ENCODE data around the gene KASH5. TPM values are rescaled to one million over a fixed set of nuclear protein-coding genes. Genes with fewer than 3 reads are reported as not detected.

KASH5 gene
- total and polyA plus RNA-seq, 2 experiments from 2014 or later: 0.44 TPM; not detected in 1

- TF ChIP-seq CTCF (conservative IDR thresholded peaks at IDR 0.05; ENCODE audit: low read depth in 2 of 2) (no peak), ZNF114 (CRISPR knock-in tag; IDR thresholded peaks at IDR 0.05) (no peak)
Measured at GRCh38 chr19:49415102-49415809, 27.2 kb downstream of the KASH5 start (continued).

- no peak overlapping the region for H3K27ac Mint-ChIP-seq
- no peaks in the 10 kb centered on the region for H3K79me2 ChIP-seq (replicated peaks; ENCODE audit: insufficient read depth)
- DNase-seq (ENCODE audit: low spot score) (no peak), ATAC-seq (no peak)
- peaks cover 11% of the 10 kb centered on the region for H3K4me1 ChIP-seq (ENCODE audit: insufficient read depth)
- no peaks in the 10 kb centered on the region for H4K20me1 ChIP-seq (replicated peaks; ENCODE audit: insufficient read depth)
- no peak overlapping the region for H3K4me3 ChIP-seq
- no peaks in the 10 kb centered on the region for H3K27me3 ChIP-seq (ENCODE audit: insufficient read depth)
- TF ChIP-seq EZH2phosphoT487 (IDR thresholded peaks at IDR 0.05; ENCODE audit: unreplicated experiment): no peak
- TF ChIP-seq JUNB (IDR thresholded peaks at IDR 0.05; ENCODE audit: unreplicated experiment): no peak
- TF ChIP-seq CREB1 (CRISPR knock-in tag; IDR thresholded peaks at IDR 0.05; ENCODE audit: low read depth): no peak
- H2AFZ ChIP-seq: no peak overlapping the region
- no peaks in the 10 kb centered on the region for H3K36me3 Mint-ChIP-seq (ENCODE audit: low read depth)
- H3K27me3 Mint-ChIP-seq (ENCODE audit: insufficient read depth, low read depth, poor library complexity): peaks cover 10% of the 10 kb centered on the region
- no peak overlapping the region; the same call in 2 of the 3 replicates for H3K4me3 Mint-ChIP-seq
- H3K27ac ChIP-seq (ENCODE audit: low read depth): no peak overlapping the region
- no peaks in the 10 kb centered on the region for H3K36me3 ChIP-seq (ENCODE audit: insufficient read depth)
- no peaks in the 10 kb centered on the region for H3K9me3 Mint-ChIP-seq
- H3K4me1 Mint-ChIP-seq: peaks cover 37% of the 10 kb centered on the region
- H3K9me2 ChIP-seq (ENCODE audit: insufficient read depth): no peaks in the 10 kb centered on the region
- peaks cover 4% of the 10 kb centered on the region; the same call in 1 of the 2 replicates for H3F3A ChIP-seq (replicated peaks; ENCODE audit: low read depth)
- no peak overlapping the region for H3K4me2 ChIP-seq
Measured at GRCh38 chr19:49415810-49416200, 27.8 kb downstream of the KASH5 start.

GRCh38 chr19:49417088-49417487, 29.0 kb downstream of the KASH5 start:
- Histone ChIP-seq H4K20me1 (replicated peaks; ENCODE audit: insufficient read depth) (peaks cover 4% of the 10 kb centered on the region; the same call in 1 of the 2 replicates), H3K4me3 (no peak overlapping the region), H3K27ac (ENCODE audit: low read depth) (no peak overlapping the region), H3K4me1 (ENCODE audit: insufficient read depth) (peaks cover 16% of the 10 kb centered on the region), H3K9me2 (ENCODE audit: insufficient read depth) (no peaks in the 10 kb centered on the region), H3K36me3 (ENCODE audit: insufficient read depth) (no peaks in the 10 kb centered on the region), H3K27me3 (ENCODE audit: insufficient read depth) (peaks cover 9% of the 10 kb centered on the region), H3K79me2 (replicated peaks; ENCODE audit: insufficient read depth) (no peaks in the 10 kb centered on the region), H2AFZ (peak overlapping the region; percentile 59; the same call in 1 of the 2 replicates), H3K4me2 (no peak overlapping the region), H3F3A (replicated peaks; ENCODE audit: low read depth) (peaks cover 9% of the 10 kb centered on the region)
- no peaks in the 10 kb centered on the region; the same call in 2 of the 3 replicates for H3K36me3 Mint-ChIP-seq (ENCODE audit: low read depth)
- no peaks in the 10 kb centered on the region; the same call in 2 of the 3 replicates for H3K9me3 Mint-ChIP-seq
- DNase-seq (ENCODE audit: low spot score): no peak
- peaks cover 21% of the 10 kb centered on the region for H3K27me3 Mint-ChIP-seq (ENCODE audit: insufficient read depth, low read depth, poor library complexity)
- peak; percentile 37 for ATAC-seq
- no peak overlapping the region for H3K27ac Mint-ChIP-seq
- no peak overlapping the region for H3K4me3 Mint-ChIP-seq
- TF ChIP-seq CREB1 (CRISPR knock-in tag; IDR thresholded peaks at IDR 0.05; ENCODE audit: low read depth) (no peak), EZH2phosphoT487 (IDR thresholded peaks at IDR 0.05; ENCODE audit: unreplicated experiment) (no peak), CTCF (conservative IDR thresholded peaks at IDR 0.05; ENCODE audit: low read depth in 2 of 2) (peak; percentile 35 to 75), JUNB (IDR thresholded peaks at IDR 0.05; ENCODE audit: unreplicated experiment) (no peak)
- peaks cover 46% of the 10 kb centered on the region for H3K4me1 Mint-ChIP-seq

Data from GM23338 (cell line).